ENCODE data around the gene AP2B1.

DNA sequence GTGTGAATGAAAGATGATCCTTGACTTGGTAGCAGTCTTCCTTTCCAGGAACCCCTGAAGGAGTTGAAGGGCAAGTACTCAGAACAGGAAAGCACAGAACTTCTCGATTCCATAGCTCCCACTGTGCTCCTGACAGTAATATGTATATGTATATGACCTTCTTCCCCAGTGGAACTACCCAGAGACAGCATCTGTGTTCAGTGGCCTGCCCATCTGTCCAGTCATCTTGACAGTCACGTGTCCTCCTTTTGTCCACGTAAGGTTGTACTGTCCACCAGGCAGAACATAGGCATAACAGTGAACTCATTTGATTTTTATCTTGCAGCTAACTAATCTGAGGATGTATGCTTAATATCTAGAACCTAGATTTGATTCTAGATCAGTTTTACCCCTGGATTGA, 106.5 kb downstream of the AP2B1 start:
- TF ChIP-seq, protein P1, sequence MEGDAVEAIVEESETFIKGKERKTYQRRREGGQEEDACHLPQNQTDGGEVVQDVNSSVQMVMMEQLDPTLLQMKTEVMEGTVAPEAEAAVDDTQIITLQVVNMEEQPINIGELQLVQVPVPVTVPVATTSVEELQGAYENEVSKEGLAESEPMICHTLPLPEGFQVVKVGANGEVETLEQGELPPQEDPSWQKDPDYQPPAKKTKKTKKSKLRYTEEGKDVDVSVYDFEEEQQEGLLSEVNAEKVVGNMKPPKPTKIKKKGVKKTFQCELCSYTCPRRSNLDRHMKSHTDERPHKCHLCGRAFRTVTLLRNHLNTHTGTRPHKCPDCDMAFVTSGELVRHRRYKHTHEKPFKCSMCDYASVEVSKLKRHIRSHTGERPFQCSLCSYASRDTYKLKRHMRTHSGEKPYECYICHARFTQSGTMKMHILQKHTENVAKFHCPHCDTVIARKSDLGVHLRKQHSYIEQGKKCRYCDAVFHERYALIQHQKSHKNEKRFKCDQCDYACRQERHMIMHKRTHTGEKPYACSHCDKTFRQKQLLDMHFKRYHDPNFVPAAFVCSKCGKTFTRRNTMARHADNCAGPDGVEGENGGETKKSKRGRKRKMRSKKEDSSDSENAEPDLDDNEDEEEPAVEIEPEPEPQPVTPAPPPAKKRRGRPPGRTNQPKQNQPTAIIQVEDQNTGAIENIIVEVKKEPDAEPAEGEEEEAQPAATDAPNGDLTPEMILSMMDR (IDR thresholded peaks at IDR 0.05; ENCODE audit: low read depth, low read length, poor library complexity, severe bottlenecking), result no peak
- TF ChIP-seq EZH2phosphoT487 (IDR thresholded peaks at IDR 0.05; ENCODE audit: borderline replicate concordance, low read length), result no peak

All from DOHH2 (cell line).